NCI-H1436 (cell line): ENCODE results near the gene CENPI.
"Not testable (repeated sequence)": the region's sequence is repeated elsewhere in the genome, so short reads cannot be mapped to it uniquely, and the experiment has no call there.

Source experiments
- DNase-seq: peaks from one replicate; lab custom pipeline; 2025; lab: John Stamatoyannopoulos, UW

CENPI gene

GRCh38 chrX:101097546-101098453 lies at the start of gene CENPI:
CENPI (plus strand) TSS chrX:101098204; CDS start chrX:101101071, 2,867 bp downstream.
- DNase-seq, result peak; percentile 97

GRCh38 chrX:101051153-101051548 lies 46.9 kb upstream of the CENPI start:
- no peak for DNase-seq

- peak; percentile 82 for DNase-seq
Measured at GRCh38 chrX:101051549-101052302, 46.3 kb upstream of the CENPI start, which contains the start of gene TRMT2B. TRMT2B (minus strand) TSS chrX:101052111; CDS start chrX:101042289, 9,822 bp downstream.

GRCh38 chrX:101056551-101056950 lies 41.5 kb upstream of the CENPI start:
- not testable (repeated sequence) for DNase-seq

- DNase-seq, result no peak
Measured at GRCh38 chrX:101057093-101057714, 40.8 kb upstream of the CENPI start.

- DNase-seq, result no peak
Measured at GRCh38 chrX:101062176-101062575, 35.8 kb upstream of the CENPI start.

GRCh38 chrX:101071582-101071981 lies 26.4 kb upstream of the CENPI start:
- DNase-seq, result no peak

- DNase-seq, result peak; percentile 49
Measured at GRCh38 chrX:101078716-101079598, 19.0 kb upstream of the CENPI start, which contains the start of gene TMEM35A. TMEM35A (plus strand) TSS chrX:101078879; CDS start chrX:101079003, 124 bp downstream.

- DNase-seq, result no peak
Measured at GRCh38 chrX:101079736-101080270, 18.2 kb upstream of the CENPI start.

- no peak for DNase-seq
Measured at GRCh38 chrX:101080326-101081124, 17.5 kb upstream of the CENPI start.

GRCh38 chrX:101081231-101081630 lies 16.8 kb upstream of the CENPI start:
- DNase-seq, result no peak

GRCh38 chrX:101091817-101092216 lies 6.2 kb upstream of the CENPI start:
- no peak for DNase-seq

GRCh38 chrX:101108284-101108683 lies 10.3 kb downstream of the CENPI start:
- DNase-seq, result no peak

GRCh38 chrX:101117701-101118100 lies 19.7 kb downstream of the CENPI start:
- no peak for DNase-seq

GRCh38 chrX:101136235-101136634 lies 38.2 kb downstream of the CENPI start:
- no peak for DNase-seq
